HCT116 (cell line): ENCODE measurements around the gene NR6A1.

Experiments
- ATF3 ChIP-seq: IDR thresholded peaks from 2 replicates; pipeline ENCODE4 v1.6.1; 2012
- CTCF ChIP-seq, 3 experiments: fragments of 200-600 bp in 1 of 3; sonication (generic) in 1 of 3; IDR thresholded peaks in 2 of 3; conservative IDR thresholded peaks in 1 of 3; 2 replicates each; pipeline ENCODE4 v1.5.1; 2012 to 2017; ENCODE audit warnings: low read depth in 2 of 3, low read length in 2 of 3, antibody characterized with exemption in 1 of 3, borderline replicate concordance in 1 of 3, control low read depth in 1 of 3, mild to moderate bottlenecking in 1 of 3, mixed read lengths in 1 of 3, mixed run types in 1 of 3, moderate library complexity in 1 of 3; ENCODE audit not compliant: insufficient read depth in 1 of 3
- EGR1 ChIP-seq: IDR thresholded peaks from 2 replicates; pipeline ENCODE4 v1.6.1; 2012; ENCODE audit warnings: low read depth
- EZH2 ChIP-seq: fragments of 200-600 bp; sonication (generic); IDR thresholded peaks from 2 replicates; pipeline ENCODE4 v1.6.1; 2017; ENCODE audit warnings: antibody characterized with exemption, mixed run types
- MAX ChIP-seq: IDR thresholded peaks from 2 replicates; pipeline ENCODE4 v1.6.1; 2012
- POLR2AphosphoS5 ChIP-seq: IDR thresholded peaks from 2 replicates; pipeline ENCODE4 v1.6.1; 2011; ENCODE audit warnings: mild to moderate bottlenecking, low read depth, low read length, moderate library complexity
- REST ChIP-seq: IDR thresholded peaks from 2 replicates; pipeline ENCODE4 v1.6.1; 2012; ENCODE audit warnings: low read depth
- SIN3A ChIP-seq: IDR thresholded peaks from 2 replicates; pipeline ENCODE4 v1.6.1; 2012; ENCODE audit warnings: low read depth
- SRF ChIP-seq: IDR thresholded peaks from 2 replicates; pipeline ENCODE4 v1.6.1; 2012; ENCODE audit warnings: low read depth
- TCF7L2 ChIP-seq: IDR thresholded peaks from 2 replicates; pipeline ENCODE4 v1.7.0; 2011; ENCODE audit warnings: borderline replicate concordance, inconsistent platforms; ENCODE audit not compliant: insufficient read depth, insufficient read length; ENCODE audit errors: extremely low read depth
- YY1 ChIP-seq: IDR thresholded peaks from 2 replicates; pipeline ENCODE4 v1.6.1; 2011; ENCODE audit warnings: low read length, low read depth, moderate library complexity, mild to moderate bottlenecking; ENCODE audit not compliant: insufficient replicate concordance; ENCODE audit errors: extremely low read depth
- ZNF274 ChIP-seq: fragments of 200-500 bp; sonication (Bioruptor generic); IDR thresholded peaks from 2 replicates; pipeline ENCODE4 v1.6.1; 2014; ENCODE audit warnings: mild to moderate bottlenecking, low read depth, low read length, inconsistent platforms

GRCh38 chr9:124764774-124765438 lies 6.2 kb downstream of the NR6A1 start:
- no peak for TF ChIP-seq SRF
- no peak for TF ChIP-seq ZNF274
- TF ChIP-seq ATF3 = no peak
- peak in 2 of 3 experiments; percentile 23 to 46; a peak in 3 of 6 replicates for TF ChIP-seq CTCF (IDR thresholded peaks at IDR 0.05 in 2 of 3, conservative IDR thresholded peaks at IDR 0.05 in 1 of 3; ENCODE audit: borderline replicate concordance in 1 of 3, insufficient read depth in 1 of 3, low read depth in 2 of 3, low read length in 2 of 3)
- no peak for TF ChIP-seq EGR1
- TF ChIP-seq EZH2 = no peak
- TF ChIP-seq MAX = no peak
- TF ChIP-seq TCF7L2 = no peak
- no peak for TF ChIP-seq REST
- TF ChIP-seq POLR2AphosphoS5 = no peak
- TF ChIP-seq SIN3A = no peak
- TF ChIP-seq YY1 = no peak
